GM18502 (cell line): ENCODE measurements around the gene TUBB1.
"Not testable (repeated sequence)": the region's sequence is repeated elsewhere in the genome, so short reads cannot be mapped to it uniquely, and the experiment has no call there.

Source experiments
- ATAC-seq: cut with Tn5 transposase; IDR thresholded peaks from one replicate; pipeline ENCODE4 v1.9.1; 2021; ENCODE audit warnings: mild to moderate bottlenecking; ENCODE audit not compliant: unreplicated experiment, poor library complexity

The TUBB1 gene

DNA sequence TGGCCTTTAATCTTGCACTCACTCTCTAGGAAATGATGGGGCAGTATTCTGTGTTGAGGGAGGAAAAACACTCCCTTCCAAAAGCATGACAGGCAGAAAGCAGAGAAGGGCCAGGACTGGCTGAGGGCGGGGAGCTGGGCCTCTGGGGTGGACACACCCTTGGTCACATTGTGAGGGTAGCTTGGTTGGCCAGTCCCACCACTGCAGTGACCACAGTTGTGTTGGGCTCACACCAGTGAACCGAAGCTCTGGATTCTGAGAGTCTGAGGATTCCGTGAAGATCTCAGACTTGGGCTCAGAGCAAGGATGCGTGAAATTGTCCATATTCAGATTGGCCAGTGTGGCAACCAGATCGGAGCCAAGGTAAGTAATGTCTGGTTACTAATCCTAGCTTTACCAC lies at the start of gene TUBB1:
TSS of gene TUBB1 (plus strand) at position 213 of the 400 bp plus-strand sequence. CDS start at position 307, 94 bp downstream.
- ATAC-seq = no peak

DNA sequence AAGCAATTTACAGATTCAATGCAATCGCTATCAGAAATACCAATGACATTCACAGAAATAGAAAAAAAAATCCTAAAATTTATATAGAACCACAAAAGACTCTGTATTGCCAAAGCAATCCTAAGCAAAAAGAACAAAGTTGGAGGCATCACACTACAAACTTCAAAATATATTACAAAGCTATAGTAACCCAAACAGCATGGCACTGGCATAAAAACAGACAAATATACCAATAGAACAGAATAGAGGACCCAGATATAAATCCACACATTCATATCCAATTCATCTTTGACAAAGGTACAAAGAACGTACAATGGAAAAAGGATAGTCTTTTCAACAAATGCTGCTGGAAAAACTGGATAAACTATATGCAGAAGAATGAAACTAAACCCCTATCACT lies 49.8 kb upstream of the TUBB1 start:
- no peak for ATAC-seq

GRCh38 chr20:58970146-58970545 lies 49.1 kb upstream of the TUBB1 start:
- peak; percentile 49 for ATAC-seq

GRCh38 chr20:58971429-58971828 lies 47.8 kb upstream of the TUBB1 start:
- ATAC-seq = no peak

- ATAC-seq = no peak
Measured at GRCh38 chr20:58973179-58973578, 46.0 kb upstream of the TUBB1 start.

DNA sequence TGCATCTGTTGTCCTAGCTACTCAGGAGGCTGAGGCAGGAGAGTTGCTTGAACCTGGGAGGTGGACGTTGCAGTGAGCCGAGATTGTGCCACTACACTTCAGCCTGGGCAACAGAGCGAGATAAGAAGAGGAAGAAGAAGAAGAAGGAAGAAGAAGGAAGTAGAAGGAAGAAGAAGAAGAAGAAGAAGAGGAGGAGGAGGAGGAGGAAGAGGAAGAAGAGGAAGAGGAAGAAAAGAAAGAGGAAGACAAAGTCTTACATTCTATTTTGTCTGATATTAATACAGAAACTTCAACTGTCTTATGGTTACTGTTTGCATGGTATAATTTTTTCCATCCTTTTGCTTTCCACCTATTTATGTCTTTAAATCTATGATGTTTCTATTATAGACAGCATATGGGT lies 45.4 kb upstream of the TUBB1 start:
- ATAC-seq = no peak

GRCh38 chr20:58975353-58975752 lies 43.9 kb upstream of the TUBB1 start:
- no peak for ATAC-seq

DNA sequence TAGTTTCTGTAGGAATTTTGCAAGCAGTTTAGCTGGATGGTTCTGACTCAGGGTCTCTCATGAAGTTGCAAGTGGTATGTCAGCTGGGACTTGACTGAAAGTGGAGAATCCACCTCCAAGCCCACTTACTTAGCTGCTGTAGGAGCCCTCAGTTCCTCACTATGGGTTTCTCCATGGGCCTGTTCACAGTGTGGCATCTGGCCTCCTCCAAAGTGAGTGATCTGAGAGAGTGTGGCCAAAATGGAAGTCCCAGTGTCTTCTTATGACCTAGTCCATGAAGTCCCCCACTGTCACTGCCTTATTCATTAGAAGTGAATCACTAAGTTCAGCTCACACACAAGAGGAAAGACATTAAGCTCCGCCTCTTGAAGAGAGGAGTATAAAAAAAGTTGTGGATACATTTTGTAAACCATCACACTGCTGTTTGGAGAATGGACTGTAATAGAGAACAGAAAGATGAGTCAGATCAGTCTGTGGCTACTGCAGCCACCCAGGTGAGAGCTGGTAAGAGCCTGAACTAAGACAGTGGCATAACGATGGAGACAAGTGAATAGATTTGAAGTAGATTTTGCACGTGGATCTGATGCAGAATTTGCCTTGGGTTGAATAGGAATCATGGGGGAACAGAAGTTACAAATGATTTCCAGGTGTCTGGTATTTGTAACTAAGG lies 43.0 kb upstream of the TUBB1 start:
- ATAC-seq = peak; percentile 36

DNA sequence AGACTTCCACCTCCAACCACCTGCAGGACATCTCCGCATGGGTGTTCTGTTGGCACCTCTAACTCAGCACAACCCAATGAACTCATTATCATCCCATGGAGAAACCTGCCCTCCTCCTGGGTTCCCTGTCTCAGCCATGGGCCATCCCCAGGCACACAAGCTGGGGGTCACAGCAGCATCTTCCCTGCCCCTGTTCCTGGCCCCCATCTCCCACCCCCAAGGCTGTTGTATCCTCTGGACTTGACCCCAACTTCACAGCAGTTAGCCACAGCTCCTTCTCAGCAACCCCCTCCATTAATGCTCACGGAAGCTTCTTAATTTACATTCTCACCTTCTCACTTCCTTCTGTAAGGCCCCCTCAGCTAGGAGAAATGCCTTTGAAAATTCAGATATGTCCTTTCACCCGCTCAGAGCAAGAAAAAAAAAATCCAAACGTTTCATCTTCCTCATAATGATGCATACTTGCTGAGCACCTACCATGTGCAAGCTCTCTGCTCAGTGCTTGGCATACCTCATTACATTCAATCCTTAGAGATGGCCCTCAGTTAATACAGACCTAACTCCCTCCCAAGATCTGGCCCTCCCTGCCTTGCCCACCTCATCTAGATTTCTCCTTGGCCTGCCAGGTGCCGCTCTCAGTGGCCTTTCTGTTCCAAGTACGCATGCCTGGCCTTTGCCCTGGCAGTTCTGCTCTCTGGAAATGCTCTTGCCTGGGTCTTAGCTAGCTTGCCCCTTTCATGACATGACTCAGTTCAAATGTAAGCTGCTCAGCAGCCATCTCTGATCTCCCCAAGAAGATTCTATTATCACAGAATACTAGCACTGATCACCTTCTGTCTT lies 40.7 kb upstream of the TUBB1 start:
- ATAC-seq = no peak

DNA sequence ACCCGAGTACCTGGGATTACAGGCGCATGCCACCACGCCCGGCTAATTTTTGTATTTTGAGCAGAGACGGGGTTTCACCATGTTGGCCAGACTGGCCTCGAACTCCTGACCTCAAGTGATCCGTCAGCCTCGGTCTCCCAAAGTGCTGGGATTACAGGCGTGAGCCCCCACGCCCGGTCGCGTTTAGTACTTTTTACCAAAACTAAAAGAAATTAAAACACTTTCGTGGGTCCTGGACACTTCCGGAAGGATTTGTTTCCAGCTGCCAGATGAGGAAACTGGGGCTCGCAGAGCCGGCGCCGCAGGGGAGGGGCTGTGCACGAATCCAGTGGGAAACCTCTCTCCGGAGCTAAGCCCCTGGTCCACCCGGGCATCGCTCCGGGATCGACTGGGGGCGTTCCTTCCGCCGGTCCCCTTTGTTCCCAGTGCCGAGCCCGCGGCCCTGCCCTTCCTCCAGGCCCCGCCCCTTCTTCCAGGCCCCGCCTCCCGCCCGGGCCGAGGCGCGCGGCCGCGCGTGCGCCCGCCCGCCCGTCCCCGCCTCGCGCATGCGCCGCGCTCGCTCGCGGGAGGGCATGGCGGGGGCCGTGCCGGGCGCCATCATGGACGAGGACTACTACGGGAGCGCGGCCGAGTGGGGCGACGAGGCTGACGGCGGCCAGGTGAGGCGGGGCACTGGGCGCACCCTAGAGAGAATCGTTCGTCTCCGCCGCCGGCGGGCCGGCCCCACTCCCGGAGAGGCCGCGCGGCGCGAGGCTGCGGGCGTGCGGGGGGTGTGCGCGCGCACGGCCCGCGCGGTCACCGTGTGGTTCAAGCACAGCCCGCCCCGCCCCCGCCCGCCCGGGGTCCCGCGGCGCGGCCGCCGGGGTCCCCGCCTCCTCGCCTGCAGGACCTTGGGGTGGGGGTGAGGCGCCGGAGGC lies 38.3 kb upstream of the TUBB1 start, which contains the start of gene NELFCD:
TSS of gene NELFCD (plus strand) at position 546 of the 917 bp plus-strand sequence. CDS start at position 600, 54 bp downstream.
- peak; percentile 79 for ATAC-seq

DNA sequence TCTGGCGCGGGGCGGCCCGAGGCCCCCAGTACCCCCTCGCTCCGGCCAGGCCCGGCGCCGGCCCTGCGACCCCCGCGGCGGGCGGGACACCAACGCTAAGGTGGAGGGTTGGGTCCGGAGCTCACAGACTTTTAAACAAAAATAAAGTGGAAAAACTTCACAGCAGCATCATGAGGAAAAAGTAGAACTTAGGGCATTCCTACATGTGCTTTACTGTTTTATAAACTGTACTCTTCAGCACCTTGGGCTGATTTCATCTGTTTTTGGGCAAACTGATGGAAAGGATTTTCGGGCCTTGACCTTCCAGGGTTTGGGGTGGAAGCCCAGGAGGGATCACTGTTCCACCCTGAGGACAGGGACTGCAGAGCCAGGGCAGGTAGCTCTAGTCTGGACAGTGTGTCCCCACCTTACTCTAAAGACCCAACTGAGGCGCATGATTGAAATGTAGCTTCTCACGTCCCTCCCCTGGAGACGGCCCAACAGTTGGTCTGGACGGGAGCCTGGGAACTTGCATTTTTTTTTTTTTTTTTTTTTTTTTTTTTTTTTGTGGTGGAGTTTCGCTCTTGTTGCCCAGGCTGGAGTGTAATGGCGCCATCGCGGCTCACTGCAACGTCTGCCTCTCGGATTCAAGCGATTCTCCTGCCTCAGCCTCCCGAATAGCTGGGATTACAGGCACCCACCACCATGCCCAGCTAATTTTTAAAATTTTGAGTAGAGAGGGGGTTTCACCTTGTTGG lies 37.4 kb upstream of the TUBB1 start:
- peak; percentile 4 for ATAC-seq

DNA sequence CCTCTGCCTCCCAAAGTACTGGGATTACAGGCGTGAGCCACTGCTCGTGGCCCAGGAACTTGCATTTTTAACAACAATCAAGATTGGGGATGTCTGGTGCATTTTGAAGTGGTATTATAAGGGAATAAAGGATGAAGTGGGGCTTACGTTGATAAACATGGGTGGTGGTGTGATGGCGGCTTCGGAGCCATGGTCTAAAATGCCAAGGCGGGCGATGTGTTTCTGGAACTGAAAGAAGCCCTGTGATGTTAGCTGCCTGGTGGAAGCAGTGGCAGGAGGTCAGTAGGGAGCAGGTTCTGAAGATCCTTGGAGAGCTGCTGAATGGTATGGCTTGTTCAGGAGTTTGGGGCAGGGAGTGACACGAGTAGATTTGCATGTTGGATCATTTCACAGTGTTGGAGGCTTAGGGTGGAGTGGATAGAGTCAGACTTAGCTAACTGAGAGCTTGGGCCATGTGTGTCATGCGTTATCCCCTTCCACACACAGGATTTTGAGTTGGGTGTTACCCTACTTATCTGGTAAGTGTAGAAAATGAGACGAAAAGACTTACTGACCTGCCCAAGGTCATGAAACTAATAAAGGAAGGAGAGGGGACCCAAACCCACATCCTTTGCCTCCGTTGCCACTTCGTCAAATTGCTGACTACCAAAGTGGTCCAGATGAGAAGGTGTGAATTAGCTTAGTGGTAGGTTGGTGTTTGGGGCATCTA lies 36.7 kb upstream of the TUBB1 start:
- ATAC-seq = no peak

DNA sequence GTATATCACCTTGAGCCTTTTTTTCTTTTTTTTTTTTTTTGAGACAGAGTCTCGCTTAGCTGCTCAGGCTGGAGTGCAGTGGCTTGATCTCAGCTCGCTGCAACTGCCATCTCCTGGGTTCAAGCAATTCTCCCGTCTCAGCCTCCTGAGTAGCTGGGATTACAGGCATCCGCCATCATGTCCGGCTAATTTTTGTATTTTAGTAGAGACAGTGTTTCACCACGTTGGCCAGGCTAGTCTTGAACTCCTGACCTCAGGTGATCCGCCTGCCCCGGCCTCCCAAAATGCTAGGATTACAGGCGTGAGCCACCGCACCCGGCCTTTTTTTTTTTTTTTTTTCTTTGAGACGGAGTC lies 36.1 kb upstream of the TUBB1 start:
- ATAC-seq = not testable (repeated sequence)

- ATAC-seq = no peak
Measured at GRCh38 chr20:58984691-58985090, 34.5 kb upstream of the TUBB1 start.

- no peak for ATAC-seq
Measured at GRCh38 chr20:58985656-58986055, 33.6 kb upstream of the TUBB1 start.

GRCh38 chr20:58986286-58986967 lies 32.8 kb upstream of the TUBB1 start:
- no peak for ATAC-seq

- ATAC-seq = no peak
Measured at GRCh38 chr20:58986968-58987517, 32.2 kb upstream of the TUBB1 start.

DNA sequence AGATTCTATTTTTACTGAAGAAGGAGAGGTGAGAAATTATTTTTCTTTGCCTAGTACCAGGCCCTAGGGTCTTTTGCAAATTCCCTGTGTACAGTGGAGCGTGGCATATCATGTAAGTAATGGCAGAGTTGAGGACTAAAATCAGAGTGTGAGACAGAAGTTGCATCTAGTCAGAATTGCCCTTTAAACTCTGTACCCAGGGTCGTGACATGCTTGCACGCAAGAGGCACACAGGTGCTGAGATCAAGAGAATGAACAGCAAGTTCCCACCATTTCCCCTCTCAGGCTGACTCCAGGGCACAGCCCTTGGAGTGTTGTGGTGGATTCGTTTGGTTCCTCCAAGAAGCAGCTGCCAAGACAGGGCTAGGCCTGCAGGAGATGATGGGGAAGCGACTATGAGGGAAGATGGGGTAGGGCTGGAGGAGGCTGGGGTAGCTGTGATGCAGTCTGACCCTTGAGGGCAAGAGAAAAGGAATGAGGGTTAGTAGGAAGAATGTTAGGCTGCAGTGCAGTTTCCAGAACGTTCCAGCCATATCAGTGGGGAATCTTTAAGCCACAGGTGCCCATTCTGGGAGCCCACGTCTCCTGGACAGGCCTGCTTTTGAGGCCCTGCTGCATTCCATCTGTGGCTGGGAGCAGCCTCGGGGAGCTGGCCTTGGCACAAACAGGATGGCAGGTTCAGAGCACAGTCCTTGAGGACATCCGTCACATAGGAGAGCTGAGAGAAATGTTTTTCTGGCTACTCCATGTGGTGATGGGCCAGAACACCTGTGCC lies 31.3 kb upstream of the TUBB1 start:
- ATAC-seq = no peak
